Ovary (tissue), 9 donors: ENCODE measurements around the gene ANAPC5. TPM values are rescaled to one million over a fixed set of nuclear protein-coding genes. Genes with fewer than 3 reads are reported as not detected.

ENCODE experiments used
- DNase-seq, 5 donors: peaks; one replicate each; pipeline ENCODE4 v3.0.0-alpha.2; 2019 to 2020
- H3K27ac ChIP-seq, 2 donors: fragments of 200-600 bp; one replicate each; pipeline versions ENCODE4 v1.5.1 to v1.8.0; 2019 to 2022
- H3K27me3 ChIP-seq: fragments of 200-600 bp; one replicate; pipeline ENCODE4 v1.8.0; 2022
- H3K36me3 ChIP-seq: fragments of 200-600 bp; sonication (generic); one replicate; pipeline ENCODE4 v1.5.1; 2019
- H3K4me1 ChIP-seq: one replicate; pipeline ENCODE4 v1.8.1; 2013; ENCODE audit warnings: mild to moderate bottlenecking, moderate library complexity; ENCODE audit not compliant: insufficient read depth
- H3K4me3 ChIP-seq: fragments of 200-600 bp; sonication (generic); one replicate; pipeline ENCODE4 v1.5.1; 2017
- H3K9me3 ChIP-seq, 2 donors: fragments of 200-600 bp in 1 of 2; sonication (generic) in 1 of 2; one replicate each; pipeline versions ENCODE4 v1.5.1 to v1.8.1; 2013 to 2019; ENCODE audit warnings: mild to moderate bottlenecking in 1 of 2, moderate library complexity in 1 of 2
- EP300 ChIP-seq: sonication (generic); formaldehyde crosslinking; IDR thresholded peaks from one replicate; pipeline ENCODE4 v1.6.1; 2017; ENCODE audit warnings: antibody characterized with exemption
- POLR2A ChIP-seq: fragments of 450-650 bp; IDR thresholded peaks from one replicate; pipeline ENCODE4 v1.6.1; 2017; ENCODE audit warnings: antibody characterized with exemption, mild to moderate bottlenecking, moderate library complexity
- whole genome bisulfite sequencing, 3 donors: extraction: QIAGEN DNeasy Blood & Tissue Kit in 1 of 3; methylation state at CpG; one replicate each; pipeline versions ENCODE4 v1.1.5 to v1.1.7; 2013 to 2017; 5-methylcytosine and 5-hydroxymethylcytosine counted together
- intact Hi-C, 4 donors: fragments of 100-400 bp; cut with DNase I; formaldehyde crosslinking; loops; one replicate each; pipeline versions ENCODE4 v1.11.0 to v1.15.1; 2022 to 2023
- polyA plus RNA-seq, 2 donors: library from polyadenylated mRNA; stranded (reverse); fragments of 200-250 nt in 1 of 2; fragments of 350-450 nt in 1 of 2; fragmentation: Illumina TruSeq in 1 of 2; extraction: RNeasy Lipid Tissue Mini Kit (QIAGEN cat#74804) in 1 of 2; gene quantifications; one replicate each; pipeline ENCODE4 v1.2.3, GENCODE V29; 2013 to 2014
- total RNA-seq, 7 donors: library from RNA; depleted of rRNA in 2 of 7; stranded (reverse); fragments of >200 nt in 2 of 7; fragmentation: NEBNext Ultra II Directional in 3 of 7; extraction: Animal tissue kit (Norgen Biotek cat#: 25700) in 3 of 7; gene quantifications; one replicate each; pipeline versions ENCODE4 v1.1.0 to v1.2.4, GENCODE V29; 2016 to 2023
- TF ChIP-seq, protein P1 (sequence below), 3 donors: fragments of 450-650 bp in 2 of 3; fragments of 200-600 bp in 1 of 3; IDR thresholded peaks; one replicate each; pipeline versions ENCODE4 v1.5.1 to v1.8.0; 2016 to 2022; ENCODE audit warnings: antibody characterized with exemption in 3 of 3, mild to moderate bottlenecking in 1 of 3
- donor health status: DM: no; HTN: no; CAD: no; lungs with moderate emphysema.
- donor health status: DM: no; HTN: no; CAD: no.
- donor health status: Bipolar disorder and iron deficiency.
- donor health status: DM: yes; HTN: yes; CAD: no.
- donor health status: DM: no; HTN: no; CAD: no.
- donor health status: DM: yes; HTN: yes; CAD: no.

The ANAPC5 gene
- total and polyA plus RNA-seq, 9 donors = 58.1 to 149 (median 78.9) TPM

DNA sequence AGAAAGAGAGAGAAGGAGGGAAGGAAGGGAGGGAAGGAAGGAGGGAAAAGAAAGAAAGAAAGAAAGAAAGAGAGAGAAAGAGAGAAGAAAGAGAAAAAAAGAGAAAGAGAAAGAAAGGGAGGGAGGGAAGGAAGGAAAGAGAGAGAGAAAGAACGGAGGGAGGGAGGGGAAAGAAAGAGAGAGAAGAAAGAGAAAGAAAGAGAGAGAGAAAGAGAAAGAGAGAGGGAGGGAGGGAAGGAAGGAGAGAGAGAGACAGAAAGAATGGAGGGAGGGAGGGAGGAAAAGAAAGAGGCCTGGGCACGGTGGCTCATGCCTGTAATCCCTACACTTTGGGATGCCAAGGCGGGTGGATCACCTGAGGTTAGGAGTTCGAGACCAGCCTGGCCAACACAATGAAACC, 5.1 kb upstream of the ANAPC5 start:
- Histone ChIP-seq H3K27ac (no peak overlapping the region), H3K9me3 (no peaks in the 10 kb centered on the region), H3K4me1 (no peaks in the 10 kb centered on the region), H3K4me3 (no peak overlapping the region), H3K36me3 (no peaks in the 10 kb centered on the region), H3K27me3 (no peaks in the 10 kb centered on the region)
- no peak for DNase-seq
- TF ChIP-seq, protein P1, sequence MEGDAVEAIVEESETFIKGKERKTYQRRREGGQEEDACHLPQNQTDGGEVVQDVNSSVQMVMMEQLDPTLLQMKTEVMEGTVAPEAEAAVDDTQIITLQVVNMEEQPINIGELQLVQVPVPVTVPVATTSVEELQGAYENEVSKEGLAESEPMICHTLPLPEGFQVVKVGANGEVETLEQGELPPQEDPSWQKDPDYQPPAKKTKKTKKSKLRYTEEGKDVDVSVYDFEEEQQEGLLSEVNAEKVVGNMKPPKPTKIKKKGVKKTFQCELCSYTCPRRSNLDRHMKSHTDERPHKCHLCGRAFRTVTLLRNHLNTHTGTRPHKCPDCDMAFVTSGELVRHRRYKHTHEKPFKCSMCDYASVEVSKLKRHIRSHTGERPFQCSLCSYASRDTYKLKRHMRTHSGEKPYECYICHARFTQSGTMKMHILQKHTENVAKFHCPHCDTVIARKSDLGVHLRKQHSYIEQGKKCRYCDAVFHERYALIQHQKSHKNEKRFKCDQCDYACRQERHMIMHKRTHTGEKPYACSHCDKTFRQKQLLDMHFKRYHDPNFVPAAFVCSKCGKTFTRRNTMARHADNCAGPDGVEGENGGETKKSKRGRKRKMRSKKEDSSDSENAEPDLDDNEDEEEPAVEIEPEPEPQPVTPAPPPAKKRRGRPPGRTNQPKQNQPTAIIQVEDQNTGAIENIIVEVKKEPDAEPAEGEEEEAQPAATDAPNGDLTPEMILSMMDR (IDR thresholded peaks at IDR 0.05) = no peak
- TF ChIP-seq POLR2A = no peak
- no peak for TF ChIP-seq EP300
- whole genome bisulfite sequencing, 3 donors = 64 to 80% (median 68%) methylated on average over 4 of the region's 4 CpGs
- intact Hi-C loops = no loop called here

DNA sequence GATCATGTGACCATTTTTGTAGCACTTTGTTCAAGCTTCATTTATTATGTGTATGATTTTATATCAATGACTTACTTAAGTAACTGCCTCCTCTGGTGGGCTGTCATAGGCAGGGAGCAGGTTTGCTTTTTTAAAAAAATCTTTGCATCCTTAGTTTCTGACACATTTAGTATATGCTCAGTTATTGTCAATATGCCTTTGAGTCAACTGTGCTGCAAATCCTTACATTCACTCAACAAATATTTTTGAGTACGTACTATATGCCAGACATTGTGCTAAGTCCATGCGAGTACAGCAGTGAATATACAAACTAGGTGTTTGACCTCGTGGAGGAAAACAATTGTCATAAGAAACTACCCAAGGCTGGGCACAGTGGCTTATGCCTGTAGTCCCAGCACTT, 4.4 kb upstream of the ANAPC5 start:
- Histone ChIP-seq H3K4me3 (no peak overlapping the region), H3K27ac (no peak overlapping the region), H3K9me3 (no peaks in the 10 kb centered on the region), H3K4me1 (no peaks in the 10 kb centered on the region), H3K36me3 (no peaks in the 10 kb centered on the region), H3K27me3 (no peaks in the 10 kb centered on the region)
- no peak for TF ChIP-seq EP300
- TF ChIP-seq, protein P1 (IDR thresholded peaks at IDR 0.05) = no peak
- TF ChIP-seq POLR2A = no peak
- 79 to 88% (median 80%) methylated on average over 3 of the region's 3 CpGs for WGBS, 3 donors
- intact Hi-C loops = no loop called here
- no peak for DNase-seq

DNA sequence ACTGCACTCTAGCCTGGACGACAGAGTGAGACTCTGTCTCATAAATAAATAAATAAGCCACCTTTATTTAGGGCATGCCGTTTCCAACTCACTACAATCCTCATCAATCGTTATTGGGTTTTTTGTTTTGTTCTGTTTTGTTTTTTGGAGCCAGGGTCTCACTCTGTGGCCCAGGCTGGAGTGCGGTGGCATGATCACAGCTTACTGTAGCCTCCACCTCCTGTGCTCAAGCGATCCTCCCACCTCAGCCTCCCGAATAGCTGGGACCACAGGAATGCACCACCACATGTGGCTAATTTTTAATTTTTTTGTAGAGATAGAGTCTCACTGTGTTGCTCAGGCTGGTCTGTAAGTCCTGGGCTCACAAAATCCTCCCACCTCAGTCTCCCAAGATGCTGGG, 3.6 kb upstream of the ANAPC5 start:
- intact Hi-C loops = no loop called here
- WGBS, 3 donors = 71 to 78% (median 77%) methylated on average over 6 of the region's 6 CpGs
- no peak for TF ChIP-seq POLR2A
- peaks cover 3% of the 10 kb centered on the region for H3K4me1 ChIP-seq
- H3K27me3 ChIP-seq = no peaks in the 10 kb centered on the region
- no peak overlapping the region for H3K4me3 ChIP-seq
- no peaks in the 10 kb centered on the region for H3K36me3 ChIP-seq
- H3K27ac ChIP-seq = no peak overlapping the region
- H3K9me3 ChIP-seq = no peaks in the 10 kb centered on the region
- no peak for DNase-seq

DNA sequence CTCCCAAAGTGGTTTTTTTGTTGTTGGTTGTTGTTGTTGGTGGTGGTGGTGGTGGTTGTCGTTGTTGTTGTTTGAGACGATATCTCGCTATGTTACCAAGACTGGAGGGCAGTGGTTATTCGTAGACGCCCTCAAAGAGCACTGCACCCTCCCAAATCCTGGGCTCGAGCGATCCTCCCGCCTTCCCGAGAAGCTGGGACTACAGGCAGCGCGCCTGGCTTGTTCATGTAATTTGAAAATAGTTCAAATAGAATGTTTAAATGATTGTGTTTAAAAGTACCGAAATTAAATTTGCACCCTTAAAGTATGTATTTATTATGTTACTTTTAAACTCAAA, 439 bp upstream of the ANAPC5 start:
- H3K4me3 ChIP-seq = peak overlapping the region; percentile 91
- peaks cover 6% of the 10 kb centered on the region for H3K4me1 ChIP-seq
- no peaks in the 10 kb centered on the region for H3K9me3 ChIP-seq
- no peak for TF ChIP-seq EP300
- TF ChIP-seq, protein P1 (IDR thresholded peaks at IDR 0.05) = no peak
- no peak for TF ChIP-seq POLR2A
- 0 to 1% (median 0%) methylated on average over 11 to 12 of the region's 12 CpGs for WGBS, 3 donors
- DNase-seq = no peak
- H3K36me3 ChIP-seq = no peaks in the 10 kb centered on the region
- intact Hi-C loops = no loop called here
- H3K27ac ChIP-seq = no peak overlapping the region
- H3K27me3 ChIP-seq = no peaks in the 10 kb centered on the region

DNA sequence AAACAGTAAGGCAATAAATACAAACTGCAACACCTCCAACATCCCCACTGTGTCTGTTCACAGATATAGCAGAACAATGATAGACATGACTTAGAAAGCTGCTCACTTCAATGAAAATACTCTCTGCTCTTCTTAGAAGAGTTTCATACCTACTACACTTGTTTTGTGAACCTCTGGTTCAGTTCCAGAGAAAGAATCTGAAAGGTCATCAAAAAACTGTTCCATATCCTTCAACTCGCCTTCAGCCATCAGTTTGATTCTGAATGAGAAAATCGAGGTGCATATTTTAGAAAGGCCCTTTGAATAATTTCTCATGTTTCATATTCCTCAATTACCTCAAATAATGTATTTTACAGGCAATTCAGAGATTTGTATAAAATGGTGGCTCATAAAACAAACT, 5.5 kb downstream of the ANAPC5 start:
- no peaks in the 10 kb centered on the region for H3K36me3 ChIP-seq
- DNase-seq = no peak
- H3K4me1 ChIP-seq = peaks cover 6% of the 10 kb centered on the region
- H3K9me3 ChIP-seq = no peaks in the 10 kb centered on the region
- H3K4me3 ChIP-seq = no peak overlapping the region
- WGBS, 3 donors = 83 to 91% (median 84%) methylated on average over 2 of the region's 2 CpGs
- intact Hi-C loops = no loop called here
- H3K27ac ChIP-seq = no peak overlapping the region
- H3K27me3 ChIP-seq = no peaks in the 10 kb centered on the region
- TF ChIP-seq, protein P1 (IDR thresholded peaks at IDR 0.05) = no peak
- TF ChIP-seq EP300 = no peak
- no peak for TF ChIP-seq POLR2A
